HepG2 (cell line): ENCODE data around the gene NRSN2. TPM values are rescaled to one million over a fixed set of nuclear protein-coding genes. Genes with fewer than 3 reads are reported as not detected.

Experiments used
- ELF3 ChIP-seq: IDR thresholded peaks from 2 replicates; pipeline ENCODE4 v1.6.1; 2016; ENCODE audit warnings: missing genetic modification reagents, missing compliant biosample characterization
- ISX ChIP-seq: sonication (generic); formaldehyde crosslinking; conservative IDR thresholded peaks from 2 replicates; pipeline ENCODE4 v1.5.0; 2020; ENCODE audit warnings: missing genetic modification reagents
- KDM3A ChIP-seq: IDR thresholded peaks from 2 replicates; pipeline ENCODE4 v1.6.1; 2018; ENCODE audit warnings: low read depth, missing compliant biosample characterization
- MAF1 ChIP-seq: sonication (generic); formaldehyde crosslinking; IDR thresholded peaks from 2 replicates; pipeline ENCODE4 v1.5.0; 2020; ENCODE audit warnings: missing genetic modification reagents, borderline replicate concordance
- MIER2 ChIP-seq: IDR thresholded peaks from 2 replicates; pipeline ENCODE4 v1.6.1; 2016; ENCODE audit warnings: missing biosample characterization, missing genetic modification reagents
- MTF1 ChIP-seq: sonication (generic); formaldehyde crosslinking; IDR thresholded peaks from 2 replicates; pipeline ENCODE4 v1.5.0; 2020; ENCODE audit warnings: missing genetic modification reagents
- PAX8 ChIP-seq: sonication (generic); formaldehyde crosslinking; IDR thresholded peaks from 2 replicates; pipeline ENCODE4 v1.8.0; 2022; ENCODE audit warnings: mild to moderate bottlenecking, missing genetic modification reagents, borderline replicate concordance
- POLR2G ChIP-seq: fragments of 200-400 bp; formaldehyde crosslinking; IDR thresholded peaks from 2 replicates; pipeline ENCODE4 v1.6.1; 2018; ENCODE audit warnings: mild to moderate bottlenecking, low read depth, low read length, moderate library complexity
- REPIN1 ChIP-seq: sonication (generic); formaldehyde crosslinking; IDR thresholded peaks from 2 replicates; pipeline ENCODE4 v1.8.0; 2022; ENCODE audit warnings: missing genetic modification reagents, low read depth, mild to moderate bottlenecking, borderline replicate concordance
- SIN3B ChIP-seq: fragments of 150-350 bp; IDR thresholded peaks from 2 replicates; pipeline ENCODE4 v1.6.1; 2014; ENCODE audit warnings: low read length
- TGIF2 ChIP-seq: IDR thresholded peaks from 2 replicates; pipeline ENCODE4 v1.6.1; 2016; ENCODE audit warnings: control low read depth, missing compliant biosample characterization
- XRCC5 ChIP-seq: fragments of 200-400 bp; formaldehyde crosslinking; optimal IDR thresholded peaks from 2 replicates; pipeline ENCODE3; 2017; ENCODE audit warnings: mild to moderate bottlenecking, low read length
- ZBTB3 ChIP-seq: sonication (generic); formaldehyde crosslinking; IDR thresholded peaks from 2 replicates; pipeline ENCODE4 v1.4.0; 2020; ENCODE audit warnings: low read depth, mild to moderate bottlenecking, moderate library complexity, missing genetic modification reagents, borderline replicate concordance
- ZBTB7A ChIP-seq: sonication (generic); formaldehyde crosslinking; IDR thresholded peaks from 2 replicates; pipeline ENCODE4 v1.8.0; 2022; ENCODE audit warnings: mild to moderate bottlenecking, missing genetic modification reagents
- ZEB1 ChIP-seq: IDR thresholded peaks from 2 replicates; pipeline ENCODE4 v1.6.1; 2012; ENCODE audit warnings: mild to moderate bottlenecking, low read depth, inconsistent platforms; ENCODE audit not compliant: insufficient replicate concordance
- ZNF138 ChIP-seq: sonication (generic); formaldehyde crosslinking; IDR thresholded peaks from 2 replicates; pipeline ENCODE4 v1.5.0; 2020; ENCODE audit warnings: mild to moderate bottlenecking, low read depth, missing genetic modification reagents
- ZNF230 ChIP-seq: sonication (generic); formaldehyde crosslinking; IDR thresholded peaks from 2 replicates; pipeline ENCODE4 v1.4.0; 2020; ENCODE audit warnings: mild to moderate bottlenecking, missing genetic modification reagents
- ZNF354B ChIP-seq: sonication (generic); formaldehyde crosslinking; IDR thresholded peaks from 2 replicates; pipeline ENCODE4 v1.8.0; 2022; ENCODE audit warnings: mild to moderate bottlenecking, missing genetic modification reagents
- ZNF446 ChIP-seq: sonication (generic); formaldehyde crosslinking; IDR thresholded peaks from 2 replicates; pipeline ENCODE4 v1.5.0; 2020; ENCODE audit warnings: mild to moderate bottlenecking, missing genetic modification reagents
- ZNF460 ChIP-seq: sonication (generic); formaldehyde crosslinking; IDR thresholded peaks from 2 replicates; pipeline ENCODE4 v1.5.1; 2020; ENCODE audit warnings: missing genetic modification reagents, mild to moderate bottlenecking, borderline replicate concordance
- ZNF496 ChIP-seq: sonication (generic); formaldehyde crosslinking; IDR thresholded peaks from 2 replicates; pipeline ENCODE4 v1.8.1; 2023; ENCODE audit warnings: mild to moderate bottlenecking, moderate library complexity, missing genetic modification reagents; ENCODE audit not compliant: insufficient replicate concordance
- ZNF672 ChIP-seq: sonication (generic); formaldehyde crosslinking; IDR thresholded peaks from 2 replicates; pipeline ENCODE4 v1.8.1; 2022; ENCODE audit warnings: missing genetic modification reagents
- ZNF737 ChIP-seq: sonication (generic); formaldehyde crosslinking; IDR thresholded peaks from 2 replicates; pipeline ENCODE4 v1.5.0; 2020; ENCODE audit warnings: missing genetic modification reagents, mild to moderate bottlenecking, borderline replicate concordance
- polyA plus RNA-seq, 8 experiments: library from polyadenylated mRNA; depleted of rRNA in 3 of 8; stranded (reverse) in 7 of 8; unstranded in 1 of 8; fragments of >200 nt; fragmentation: Illumina TruSeq in 4 of 8; extraction: Trizol in 4 of 8; gene quantifications; 2 replicates each; pipeline versions ENCODE4 v1.2.1 to v1.2.3, GENCODE V29; 2011 to 2016; ENCODE audit warnings: low read depth in 4 of 8, missing spikeins in 1 of 8, mixed read lengths in 1 of 8; ENCODE audit not compliant: insufficient read depth in 1 of 8
- total RNA-seq, 5 experiments: library from RNA; depleted of rRNA; stranded (reverse); fragments of >200 nt; fragmentation: Illumina TruSeq; extraction: Trizol; gene quantifications; 2 replicates each; pipeline ENCODE4 v1.2.3, GENCODE V29; 2016; ENCODE audit warnings: low read depth in 1 of 5
- TF ChIP-seq, protein P1 (sequence below): sonication (generic); formaldehyde crosslinking; IDR thresholded peaks from 2 replicates; pipeline ENCODE4 v1.4.0; 2020; ENCODE audit warnings: missing genetic modification reagents
- TF ChIP-seq, protein P2 (sequence below): IDR thresholded peaks from 2 replicates; pipeline ENCODE4 v1.6.1; 2016; ENCODE audit warnings: low read depth, borderline replicate concordance
- TF ChIP-seq, protein P3 (sequence below): sonication (generic); formaldehyde crosslinking; IDR thresholded peaks from 2 replicates; pipeline ENCODE4 v1.4.0; 2020; ENCODE audit warnings: missing genetic modification reagents, low read depth, mild to moderate bottlenecking, borderline replicate concordance

The NRSN2 gene
- total and polyA plus RNA-seq, 2 of the 13 experiments (the other 11 are each of a cell fraction or from before 2014, with no cell fraction given), result 32.3 to 49.4 TPM

DNA sequence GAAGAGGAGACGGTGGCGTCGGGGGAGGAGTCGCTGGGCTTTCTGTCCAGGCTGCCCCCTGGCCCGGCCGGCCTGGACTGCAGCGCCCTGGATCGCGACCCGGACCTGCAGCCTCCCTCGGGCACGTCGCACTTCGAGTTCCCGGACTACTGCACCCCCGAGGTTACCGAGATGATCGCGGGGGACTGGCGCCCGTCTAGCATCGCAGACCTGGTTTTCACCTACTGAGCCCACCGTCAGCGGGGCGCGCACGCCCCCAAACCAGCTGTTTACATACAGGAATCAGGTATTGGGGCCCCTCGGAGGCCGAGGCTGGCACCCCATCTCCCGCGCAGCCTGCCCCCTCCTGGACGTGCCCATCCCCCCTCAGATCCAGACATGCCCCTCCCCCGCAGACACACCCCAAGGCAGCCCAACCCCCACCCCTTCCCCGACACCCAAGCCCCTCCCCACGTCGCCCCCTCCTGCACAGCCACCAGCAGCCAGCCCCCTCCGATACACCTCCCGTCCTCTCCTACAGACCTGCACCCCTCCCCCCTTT is 20.2 kb upstream of the NRSN2 start (continued):
- TF ChIP-seq SIN3B (no peak), ZNF354B (no peak), ZBTB7A (no peak), ZNF230 (CRISPR knock-in tag) (no peak; the same call in 1 of the 2 replicates), KDM3A (CRISPR knock-in tag) (no peak; the same call in none of the 2 replicates), ZNF496 (CRISPR knock-in tag) (no peak), ZNF138 (CRISPR knock-in tag) (no peak), ZBTB3 (CRISPR knock-in tag) (no peak), MIER2 (CRISPR knock-in tag) (no peak), MTF1 (peak; percentile 82), XRCC5 (no peak), ZNF737 (CRISPR knock-in tag) (peak; percentile 81; the same call in 1 of the 2 replicates), ZNF460 (no peak), PAX8 (no peak), POLR2G (no peak), ELF3 (CRISPR knock-in tag) (no peak; the same call in 1 of the 2 replicates), REPIN1 (CRISPR knock-in tag) (no peak), ZNF446 (peak; percentile 44; the same call in 1 of the 2 replicates), ISX (CRISPR knock-in tag) (no peak), TGIF2 (CRISPR knock-in tag) (no peak), ZEB1 (no peak), ZNF672 (CRISPR knock-in tag) (no peak), MAF1 (CRISPR knock-in tag) (no peak)
- TF ChIP-seq, protein P1, sequence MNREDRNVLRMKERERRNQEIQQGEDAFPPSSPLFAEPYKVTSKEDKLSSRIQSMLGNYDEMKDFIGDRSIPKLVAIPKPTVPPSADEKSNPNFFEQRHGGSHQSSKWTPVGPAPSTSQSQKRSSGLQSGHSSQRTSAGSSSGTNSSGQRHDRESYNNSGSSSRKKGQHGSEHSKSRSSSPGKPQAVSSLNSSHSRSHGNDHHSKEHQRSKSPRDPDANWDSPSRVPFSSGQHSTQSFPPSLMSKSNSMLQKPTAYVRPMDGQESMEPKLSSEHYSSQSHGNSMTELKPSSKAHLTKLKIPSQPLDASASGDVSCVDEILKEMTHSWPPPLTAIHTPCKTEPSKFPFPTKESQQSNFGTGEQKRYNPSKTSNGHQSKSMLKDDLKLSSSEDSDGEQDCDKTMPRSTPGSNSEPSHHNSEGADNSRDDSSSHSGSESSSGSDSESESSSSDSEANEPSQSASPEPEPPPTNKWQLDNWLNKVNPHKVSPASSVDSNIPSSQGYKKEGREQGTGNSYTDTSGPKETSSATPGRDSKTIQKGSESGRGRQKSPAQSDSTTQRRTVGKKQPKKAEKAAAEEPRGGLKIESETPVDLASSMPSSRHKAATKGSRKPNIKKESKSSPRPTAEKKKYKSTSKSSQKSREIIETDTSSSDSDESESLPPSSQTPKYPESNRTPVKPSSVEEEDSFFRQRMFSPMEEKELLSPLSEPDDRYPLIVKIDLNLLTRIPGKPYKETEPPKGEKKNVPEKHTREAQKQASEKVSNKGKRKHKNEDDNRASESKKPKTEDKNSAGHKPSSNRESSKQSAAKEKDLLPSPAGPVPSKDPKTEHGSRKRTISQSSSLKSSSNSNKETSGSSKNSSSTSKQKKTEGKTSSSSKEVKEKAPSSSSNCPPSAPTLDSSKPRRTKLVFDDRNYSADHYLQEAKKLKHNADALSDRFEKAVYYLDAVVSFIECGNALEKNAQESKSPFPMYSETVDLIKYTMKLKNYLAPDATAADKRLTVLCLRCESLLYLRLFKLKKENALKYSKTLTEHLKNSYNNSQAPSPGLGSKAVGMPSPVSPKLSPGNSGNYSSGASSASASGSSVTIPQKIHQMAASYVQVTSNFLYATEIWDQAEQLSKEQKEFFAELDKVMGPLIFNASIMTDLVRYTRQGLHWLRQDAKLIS (CRISPR knock-in tag), result no peak; the same call in 1 of the 2 replicates
- TF ChIP-seq, protein P2, sequence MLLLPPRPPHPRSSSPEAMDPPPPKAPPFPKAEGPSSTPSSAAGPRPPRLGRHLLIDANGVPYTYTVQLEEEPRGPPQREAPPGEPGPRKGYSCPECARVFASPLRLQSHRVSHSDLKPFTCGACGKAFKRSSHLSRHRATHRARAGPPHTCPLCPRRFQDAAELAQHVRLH, result 0 out of 2 replicates have a peak, but pooled peaks have one; percentile 19
- TF ChIP-seq, protein P3, sequence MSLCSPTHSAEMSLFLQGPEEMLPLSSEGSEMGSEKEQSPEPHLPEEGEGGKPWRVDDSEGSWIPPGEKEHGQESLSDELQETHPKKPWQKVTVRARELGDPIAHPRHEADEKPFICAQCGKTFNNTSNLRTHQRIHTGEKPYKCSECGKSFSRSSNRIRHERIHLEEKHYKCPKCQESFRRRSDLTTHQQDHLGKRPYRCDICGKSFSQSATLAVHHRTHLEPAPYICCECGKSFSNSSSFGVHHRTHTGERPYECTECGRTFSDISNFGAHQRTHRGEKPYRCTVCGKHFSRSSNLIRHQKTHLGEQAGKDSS, result no peak; the same call in 1 of the 2 replicates
